Hematopoietic multipotent progenitor cell (in vitro differentiated cells): ENCODE results near the gene NABP1. TPM values are rescaled to one million over a fixed set of nuclear protein-coding genes. Genes with fewer than 3 reads are reported as not detected.

Experiments used
- DNase-seq, 3 donors: peaks; one replicate each; pipeline ENCODE4 v3.0.0-alpha.2; 2011 to 2015; ENCODE audit warnings: low read depth in 2 of 3, low spot score in 2 of 3
- small RNA-seq: library from RNA; depleted of rRNA; stranded (forward); fragments of <200 nt; gene quantifications from one replicate; pipeline ENCODE3, GENCODE V24; 2012
- total RNA-seq: library from RNA; depleted of rRNA; stranded (reverse); fragments of >200 nt; gene quantifications from one replicate; pipeline ENCODE4 v1.2.3, GENCODE V29; 2012

Gene NABP1
- total RNA-seq, 1 donor: 10.5 TPM

DNA sequence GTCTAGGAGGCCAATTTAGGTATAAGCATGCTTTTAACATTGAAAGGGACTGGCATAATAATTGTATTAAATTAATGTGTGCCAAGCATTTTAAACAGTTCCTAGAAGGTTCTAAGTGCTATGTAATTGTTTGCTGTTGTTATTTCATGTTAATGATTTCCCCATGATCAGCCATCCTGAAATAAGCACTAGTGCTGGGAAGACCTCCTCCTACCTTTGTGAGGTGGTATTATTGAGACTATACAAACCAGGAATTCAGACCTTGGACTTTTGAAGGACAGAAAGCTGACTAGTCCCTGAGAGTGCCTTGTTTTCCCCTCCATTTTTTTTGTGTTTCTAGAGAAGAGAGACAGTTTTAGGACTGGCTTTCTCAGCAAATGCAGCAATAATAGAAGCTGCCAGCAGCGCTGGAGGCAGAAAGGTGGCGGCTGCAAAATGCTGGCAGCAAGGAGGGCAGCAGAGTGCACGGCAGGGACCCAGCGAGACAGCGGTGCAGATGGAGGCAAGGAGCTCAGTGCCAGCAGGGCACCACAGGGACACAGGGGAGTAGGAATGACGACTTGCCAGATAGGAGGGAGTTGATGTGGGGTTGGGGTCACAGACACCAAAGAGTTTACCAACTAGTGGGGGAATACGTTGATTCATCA, 25.3 kb downstream of the NABP1 start:
- DNase-seq: no peak

DNA sequence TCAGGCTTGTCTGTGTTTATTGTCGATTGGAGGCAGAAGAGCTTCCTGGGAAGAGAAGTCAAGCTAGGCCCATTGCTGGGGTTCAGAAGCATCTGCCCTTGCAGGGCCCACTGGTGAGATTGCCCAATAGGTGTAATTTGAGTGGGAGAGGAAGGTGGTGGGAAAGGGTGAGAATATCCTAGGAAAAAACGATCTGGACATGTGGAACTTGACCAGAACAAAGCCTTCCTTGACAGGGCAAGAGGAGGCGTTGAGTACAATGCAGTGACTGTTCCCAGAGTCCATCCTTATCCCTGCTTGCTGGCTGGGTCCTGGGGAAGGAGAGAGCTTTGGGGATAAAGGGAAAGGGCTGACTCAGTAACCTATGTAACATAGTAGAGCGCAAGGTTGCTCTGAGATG, 27.1 kb downstream of the NABP1 start:
- DNase-seq: no peak

DNA sequence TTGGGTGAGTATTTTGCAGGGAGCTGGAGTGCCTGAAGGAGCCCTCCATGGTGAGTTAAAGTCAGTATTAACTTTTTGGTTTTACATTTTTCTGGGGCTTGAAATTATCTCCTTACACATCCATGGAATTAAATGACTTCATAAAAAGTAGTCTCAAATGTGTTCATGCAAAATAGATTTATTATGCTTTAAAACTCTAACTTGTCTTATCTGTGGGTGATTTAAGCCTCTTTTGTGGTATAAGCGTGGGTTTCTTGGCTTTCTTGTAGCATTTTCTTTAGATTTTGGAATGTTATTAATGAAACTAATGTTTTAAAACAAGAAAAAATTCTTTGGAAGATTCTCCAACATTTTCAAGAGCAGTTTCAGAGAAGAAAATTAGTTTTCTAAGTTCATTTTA, 27.8 kb downstream of the NABP1 start:
- DNase-seq: no peak

DNA sequence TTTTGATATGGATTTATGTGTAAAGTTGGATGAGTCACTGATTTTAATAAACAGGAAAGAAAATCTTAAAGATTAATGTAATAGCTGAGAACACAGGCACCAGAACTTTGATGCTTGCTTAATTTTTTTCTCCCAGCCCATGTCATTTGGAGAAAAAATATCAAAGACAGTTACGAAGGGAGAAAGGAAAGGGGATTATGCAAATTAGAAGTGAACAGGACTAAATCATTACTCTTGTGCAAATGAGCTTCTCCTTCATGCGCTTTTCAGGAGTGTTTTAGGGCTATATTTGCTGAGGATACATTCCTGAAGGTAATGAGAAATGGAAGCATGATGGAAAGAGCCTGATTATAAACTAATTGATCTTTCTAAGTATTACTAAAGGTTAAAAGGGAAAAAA, 28.9 kb downstream of the NABP1 start:
- DNase-seq: no peak

DNA sequence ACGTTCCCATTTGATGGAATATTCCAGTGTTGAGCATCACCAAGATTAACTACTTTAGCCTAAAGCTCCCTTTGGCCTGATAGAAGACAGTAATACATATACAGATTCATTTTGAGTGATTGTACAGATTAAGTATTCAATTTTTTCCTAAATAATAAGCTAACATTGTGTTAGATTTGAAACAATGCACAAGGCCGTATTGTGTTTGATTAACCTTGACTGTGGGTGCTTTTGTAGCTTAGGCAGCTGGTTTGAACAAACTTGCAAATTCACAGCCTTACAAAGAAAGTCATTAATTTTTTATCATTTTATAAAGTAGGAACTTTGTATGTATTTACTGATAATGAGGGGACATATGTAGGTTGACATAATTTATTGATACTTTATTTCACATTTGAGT, 29.6 kb downstream of the NABP1 start:
- no peak for DNase-seq

DNA sequence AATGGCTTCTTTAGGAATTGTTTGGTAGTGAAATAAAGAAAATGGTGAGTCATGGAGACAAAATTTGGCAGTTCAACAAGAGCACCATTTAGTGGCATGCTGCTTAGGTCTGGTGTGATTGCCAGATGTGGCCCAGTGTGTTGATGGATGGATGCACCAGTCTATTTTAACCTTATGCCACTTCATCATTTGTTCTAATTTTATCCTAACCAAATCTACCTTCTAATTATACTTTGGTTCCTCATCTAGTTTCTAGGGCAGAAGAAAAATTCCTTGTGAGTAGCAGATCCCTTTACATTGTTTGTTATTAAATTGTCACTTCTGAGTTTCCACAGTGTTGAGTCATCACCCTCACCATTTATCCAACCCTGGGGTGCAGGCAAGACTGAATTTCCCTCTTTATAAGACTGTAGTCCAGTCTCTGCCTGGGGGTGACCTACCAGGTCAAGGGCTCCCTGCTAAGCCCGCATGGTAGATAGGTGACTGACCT, 32.5 kb downstream of the NABP1 start:
- no peak for DNase-seq

DNA sequence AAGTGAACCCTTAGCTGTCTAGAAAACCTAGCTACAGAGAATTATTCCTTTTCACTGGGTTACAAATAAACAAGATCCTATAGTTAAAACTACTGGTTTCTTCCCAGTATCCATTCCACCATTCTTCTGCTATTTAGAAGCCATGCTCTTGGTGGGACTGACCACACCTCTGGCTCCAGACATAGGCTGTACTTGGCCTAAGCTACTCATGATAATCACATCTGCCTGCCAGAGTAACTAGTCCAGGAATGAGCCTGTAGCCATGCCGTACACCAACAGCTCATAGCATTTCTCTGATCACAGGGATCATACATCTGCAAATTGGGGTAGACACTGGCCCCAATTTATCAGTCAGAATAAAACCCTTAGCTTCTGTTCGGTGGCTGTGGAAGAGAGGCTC, 33.7 kb downstream of the NABP1 start:
- no peak for DNase-seq

DNA sequence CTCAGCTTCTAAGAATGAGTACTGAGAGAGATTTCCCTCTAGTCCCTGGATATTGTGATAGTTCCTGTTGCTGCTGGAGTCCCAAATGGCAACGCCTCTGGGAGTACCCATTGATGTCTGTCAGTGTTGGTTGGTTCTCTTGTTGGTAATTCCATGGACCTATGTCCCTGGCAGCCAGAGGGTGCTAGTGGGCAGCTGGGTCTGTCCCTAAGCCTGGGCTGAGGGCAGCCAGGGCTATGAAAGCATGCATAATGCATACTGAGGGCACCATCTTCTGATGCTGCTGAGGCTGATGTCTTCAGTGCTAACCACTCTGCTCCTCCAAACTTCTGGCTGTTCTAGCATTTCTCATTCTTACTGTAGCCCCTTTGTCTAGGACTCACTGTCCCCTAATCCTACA, 35.9 kb downstream of the NABP1 start:
- DNase-seq: no peak

DNA sequence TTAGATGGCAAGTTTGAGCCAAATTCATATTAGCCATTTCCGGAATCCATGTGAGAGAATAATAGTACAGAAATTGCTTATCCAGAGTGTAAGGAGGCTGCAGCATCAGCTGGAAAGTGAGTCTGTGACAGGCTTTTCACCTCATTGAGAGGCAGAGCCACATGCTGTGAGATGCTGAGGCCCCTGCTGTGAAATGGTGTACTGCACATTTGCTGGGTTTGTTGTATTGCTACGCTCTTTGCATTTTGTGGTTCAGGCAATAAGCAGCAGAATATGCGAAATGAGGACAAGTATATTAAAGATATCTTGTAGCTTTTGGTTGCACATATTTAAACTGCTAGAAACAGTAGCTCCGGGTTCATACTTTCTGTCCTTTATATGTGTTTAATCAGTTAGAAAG, 37.0 kb downstream of the NABP1 start:
- DNase-seq: no peak

DNA sequence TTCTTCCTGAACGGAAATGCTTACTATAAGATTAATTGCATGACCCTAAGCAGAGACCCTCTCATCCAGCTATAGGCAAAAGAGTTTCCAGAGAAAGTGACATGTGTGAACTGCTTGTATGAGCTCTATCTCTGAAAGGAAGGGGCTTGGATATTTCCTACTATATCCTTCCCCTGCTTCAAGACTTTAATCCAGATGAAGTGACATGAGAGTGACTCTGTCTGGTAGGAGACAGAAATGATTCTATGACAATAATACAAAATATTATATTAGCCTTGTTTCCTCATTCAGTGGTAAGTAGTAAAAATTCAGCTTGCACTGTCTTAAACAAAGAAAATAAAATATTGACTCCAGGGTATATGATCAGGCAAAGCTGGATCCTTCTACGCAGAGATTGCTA, 37.5 kb downstream of the NABP1 start:
- DNase-seq: no peak

DNA sequence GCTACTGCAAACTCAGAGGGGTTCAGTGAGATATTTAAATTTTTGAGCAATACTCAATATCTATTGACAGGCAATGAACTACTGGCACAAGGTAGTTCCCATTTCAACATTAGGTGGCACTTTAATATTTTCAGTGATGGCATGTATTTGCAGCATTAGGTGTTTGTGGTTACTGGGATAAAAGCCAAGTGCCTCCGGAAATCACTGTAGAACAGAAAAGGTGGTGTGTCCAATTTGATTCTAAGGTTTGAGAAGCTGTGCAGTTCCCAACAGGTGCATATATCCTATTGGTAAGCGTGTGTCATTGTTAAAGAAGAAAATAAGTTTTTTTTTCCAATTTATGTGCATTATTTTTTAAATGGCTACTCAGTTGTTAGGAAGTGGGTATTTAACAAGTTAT, 41.3 kb downstream of the NABP1 start:
- no peak for DNase-seq

DNA sequence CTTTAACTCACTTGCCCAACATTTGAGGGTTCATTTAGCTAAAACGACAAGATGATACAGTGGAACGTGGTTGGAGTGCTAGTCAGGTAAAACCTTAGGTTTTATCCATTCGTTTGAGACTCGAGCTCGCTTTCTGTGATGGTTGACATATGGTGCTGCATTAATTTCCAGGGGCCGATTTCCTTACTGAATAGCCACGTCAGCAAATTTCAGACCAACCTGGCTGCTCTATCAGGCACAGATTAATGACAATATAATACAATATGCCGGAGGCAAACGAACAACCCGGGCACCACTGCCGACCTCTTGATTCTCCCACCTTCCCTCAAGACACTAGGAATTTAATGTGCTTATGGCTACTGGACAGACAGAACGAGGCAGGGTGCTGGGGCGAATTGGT, 42.0 kb downstream of the NABP1 start:
- DNase-seq: no peak

DNA sequence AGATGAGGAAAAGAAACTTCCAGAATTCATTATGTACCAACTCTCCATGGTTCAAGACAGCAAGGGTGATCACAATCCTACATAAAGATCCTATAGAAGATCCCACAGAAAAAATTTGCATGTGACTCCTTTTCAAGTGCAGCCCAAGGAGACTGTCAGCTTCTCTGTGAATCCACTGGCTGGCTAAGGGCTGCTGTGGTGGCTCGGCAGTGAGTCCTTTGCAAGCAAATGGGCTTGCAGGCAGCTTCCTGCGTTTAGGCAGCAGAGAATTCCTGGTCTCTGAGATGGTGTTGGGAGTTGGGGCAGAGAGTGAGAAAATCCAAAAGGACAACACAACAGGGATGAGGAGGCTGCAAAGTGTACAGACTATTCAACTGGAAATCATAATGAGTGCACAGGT, 43.4 kb downstream of the NABP1 start:
- no peak for DNase-seq

DNA sequence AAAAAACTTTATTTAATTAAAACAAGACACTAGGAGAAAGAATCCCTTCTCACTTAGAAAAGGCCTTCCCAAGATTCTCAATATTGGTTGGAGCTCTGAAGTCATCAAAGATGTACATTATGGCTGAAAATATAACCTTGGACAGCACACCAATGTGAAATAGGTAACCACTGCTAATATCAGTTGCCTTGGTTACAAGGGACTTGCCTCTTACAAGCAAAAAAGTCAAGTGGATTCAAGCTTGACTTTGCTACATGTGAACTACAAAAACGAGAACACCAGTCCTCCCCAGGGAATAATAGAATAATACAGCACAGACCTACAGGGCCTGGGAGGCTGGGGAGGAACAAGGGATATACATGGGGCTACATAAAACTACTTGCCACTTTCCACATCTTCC, 46.1 kb downstream of the NABP1 start:
- no peak for DNase-seq

DNA sequence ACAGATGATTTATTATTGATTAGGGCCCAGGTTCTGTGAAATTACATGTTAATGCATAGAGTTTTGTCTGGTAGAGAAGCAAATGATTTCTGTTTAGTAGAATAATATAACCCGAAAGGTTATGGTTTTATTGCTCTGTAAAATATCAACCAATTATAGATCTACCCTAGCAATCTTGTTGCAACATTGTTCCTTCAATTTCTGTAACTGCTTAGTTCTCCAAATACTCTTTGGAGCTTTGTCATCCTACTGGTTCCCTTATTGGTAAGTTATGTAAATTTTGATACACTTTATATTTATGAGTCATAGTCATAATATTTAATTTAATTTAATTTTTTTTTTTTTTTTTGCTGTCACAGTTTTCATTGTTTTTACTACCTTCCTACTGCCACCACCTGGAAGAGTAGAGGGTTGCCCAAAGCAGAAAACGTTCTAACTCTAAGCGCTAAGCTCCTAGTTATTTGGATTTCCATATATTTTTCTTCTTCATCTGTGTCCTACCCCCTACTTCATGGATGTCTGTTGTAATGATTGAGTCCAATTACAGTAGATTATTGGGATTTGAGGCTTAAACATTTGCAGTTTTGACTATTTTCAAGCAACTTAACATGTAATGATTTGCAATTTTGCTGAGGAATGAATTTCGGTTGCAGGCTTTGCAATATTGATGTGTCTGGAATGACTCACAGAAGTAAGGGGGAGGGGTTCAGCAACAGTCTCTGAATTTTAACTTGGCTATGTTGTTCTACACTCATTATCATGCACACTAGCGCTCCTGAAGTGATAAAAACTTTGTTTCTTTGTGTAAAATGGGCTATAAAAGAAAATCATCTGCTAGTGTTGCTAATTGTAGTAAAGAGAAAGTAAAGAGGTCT, 51.1 kb downstream of the NABP1 start:
- no peak for DNase-seq

DNA sequence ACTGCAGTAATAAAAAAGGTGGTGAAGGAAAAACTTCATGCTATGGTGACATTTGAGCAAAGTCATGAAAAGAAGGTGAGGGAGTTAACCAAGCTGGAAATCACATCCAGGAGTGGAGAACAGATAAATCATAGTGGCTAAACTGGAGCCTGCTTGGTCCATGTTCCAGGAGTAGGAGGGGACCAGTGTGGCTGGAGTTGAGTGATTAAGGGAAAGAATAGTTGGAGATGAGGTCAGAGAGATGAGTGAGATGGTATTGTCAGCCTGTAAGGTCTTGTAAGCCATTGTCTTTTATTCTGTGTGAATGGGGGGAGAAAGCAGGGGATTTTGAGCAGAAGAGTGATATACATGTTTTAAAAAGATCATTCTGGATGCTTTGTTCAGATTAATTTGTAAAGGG, 52.3 kb downstream of the NABP1 start:
- DNase-seq: no peak

Small RNA genes lying within 50 kb of the gene (small RNA-seq; reads per million reads assigned to genes)
- not detected for gene RF02271

Other genes starting within 250 kb of the NABP1 start
- 39.0 TPM for gene CAVIN2, start 169.0 kb downstream of the NABP1 start, total RNA-seq